HepG2 (cell line): ENCODE measurements around the gene DHX16. TPM values are rescaled to one million over a fixed set of nuclear protein-coding genes. Genes with fewer than 3 reads are reported as not detected.

Source experiments
- ASH2L ChIP-seq: fragments of 300-600, 200-600 bp; sonication (generic); IDR thresholded peaks from 2 replicates; pipeline ENCODE4 v1.7.0; 2017; ENCODE audit warnings: low read depth, mild to moderate bottlenecking, moderate library complexity, mixed read lengths, low read length; ENCODE audit not compliant: insufficient read length
- ATM ChIP-seq: fragments of 450-650 bp; IDR thresholded peaks from 2 replicates; pipeline ENCODE4 v1.7.1; 2017; ENCODE audit warnings: mild to moderate bottlenecking, borderline replicate concordance
- GLI4 ChIP-seq: sonication (generic); formaldehyde crosslinking; IDR thresholded peaks from 2 replicates; pipeline ENCODE4 v1.5.1; 2020; ENCODE audit warnings: missing genetic modification reagents, mild to moderate bottlenecking, moderate library complexity, borderline replicate concordance
- GPN1 ChIP-seq: sonication (generic); formaldehyde crosslinking; IDR thresholded peaks from 2 replicates; pipeline ENCODE4 v1.5.1; 2020; ENCODE audit warnings: missing genetic modification reagents, borderline replicate concordance
- HOXA5 ChIP-seq: sonication (generic); formaldehyde crosslinking; IDR thresholded peaks from 2 replicates; pipeline ENCODE4 v1.4.0; 2020; ENCODE audit warnings: missing genetic modification reagents
- PHF8 ChIP-seq: sonication (generic); formaldehyde crosslinking; IDR thresholded peaks from 2 replicates; pipeline ENCODE4 v1.5.0; 2020; ENCODE audit warnings: missing genetic modification reagents
- RORA ChIP-seq: sonication (generic); formaldehyde crosslinking; IDR thresholded peaks from 2 replicates; pipeline ENCODE4 v1.5.0; 2020; ENCODE audit warnings: mild to moderate bottlenecking, missing genetic modification reagents, moderate library complexity
- SP1 ChIP-seq, 2 experiments: fragments of 450-650 bp in 1 of 2; sonication (generic) in 1 of 2; formaldehyde crosslinking in 1 of 2; IDR thresholded peaks; 2 replicates each; pipeline versions ENCODE4 v1.4.0 to v1.6.1; 2016 to 2020; ENCODE audit warnings: missing genetic modification reagents in 1 of 2
- SRSF4 ChIP-seq: fragments of 200-400 bp; formaldehyde crosslinking; IDR thresholded peaks from one replicate; pipeline ENCODE4 v1.6.1; 2018; ENCODE audit warnings: mild to moderate bottlenecking, low read depth, low read length, moderate library complexity; ENCODE audit not compliant: poor library complexity, severe bottlenecking
- YEATS4 ChIP-seq: sonication (generic); formaldehyde crosslinking; IDR thresholded peaks from 2 replicates; pipeline ENCODE4 v1.4.0; 2020; ENCODE audit warnings: missing genetic modification reagents, borderline replicate concordance
- ZBTB42 ChIP-seq: sonication (generic); formaldehyde crosslinking; IDR thresholded peaks from 2 replicates; pipeline ENCODE4 v1.5.0; 2020; ENCODE audit warnings: mild to moderate bottlenecking, missing genetic modification reagents
- ZFYVE20 ChIP-seq: sonication (generic); formaldehyde crosslinking; IDR thresholded peaks from 2 replicates; pipeline ENCODE4 v1.8.0; 2023; ENCODE audit warnings: low read depth, mild to moderate bottlenecking, moderate library complexity, missing genetic modification reagents, borderline replicate concordance
- ZNF24 ChIP-seq: fragments of 450-650 bp; IDR thresholded peaks from 2 replicates; pipeline ENCODE4 v1.6.1; 2017; ENCODE audit warnings: antibody characterized with exemption, mild to moderate bottlenecking
- ZNF432 ChIP-seq: sonication (generic); formaldehyde crosslinking; IDR thresholded peaks from 2 replicates; pipeline ENCODE4 v1.5.0; 2020; ENCODE audit warnings: missing genetic modification reagents, mild to moderate bottlenecking, borderline replicate concordance
- ZNF510 ChIP-seq: sonication (generic); formaldehyde crosslinking; IDR thresholded peaks from 2 replicates; pipeline ENCODE4 v1.4.0; 2020; ENCODE audit warnings: low read depth, mild to moderate bottlenecking, missing genetic modification reagents
- ZNF768 ChIP-seq: sonication (generic); formaldehyde crosslinking; IDR thresholded peaks from 2 replicates; pipeline ENCODE4 v1.4.0; 2020; ENCODE audit warnings: missing genetic modification reagents
- ZNF883 ChIP-seq: sonication (generic); formaldehyde crosslinking; IDR thresholded peaks from 2 replicates; pipeline ENCODE4 v1.5.1; 2020; ENCODE audit warnings: mild to moderate bottlenecking, missing genetic modification reagents; ENCODE audit errors: not compliant biosample characterization
- polyA plus RNA-seq, 8 experiments: library from polyadenylated mRNA; depleted of rRNA in 3 of 8; stranded (reverse) in 7 of 8; unstranded in 1 of 8; fragments of >200 nt; fragmentation: Illumina TruSeq in 4 of 8; extraction: Trizol in 4 of 8; gene quantifications; 2 replicates each; pipeline versions ENCODE4 v1.2.1 to v1.2.3, GENCODE V29; 2011 to 2016; ENCODE audit warnings: low read depth in 4 of 8, missing spikeins in 1 of 8, mixed read lengths in 1 of 8; ENCODE audit not compliant: insufficient read depth in 1 of 8
- total RNA-seq, 5 experiments: library from RNA; depleted of rRNA; stranded (reverse); fragments of >200 nt; fragmentation: Illumina TruSeq; extraction: Trizol; gene quantifications; 2 replicates each; pipeline ENCODE4 v1.2.3, GENCODE V29; 2016; ENCODE audit warnings: low read depth in 1 of 5
- TF ChIP-seq, protein P1 (sequence below): sonication (generic); formaldehyde crosslinking; IDR thresholded peaks from 2 replicates; pipeline ENCODE4 v1.5.0; 2020; ENCODE audit warnings: missing genetic modification reagents
- TF ChIP-seq, protein P2 (sequence below): sonication (generic); formaldehyde crosslinking; IDR thresholded peaks from 2 replicates; pipeline ENCODE4 v1.5.1; 2020; ENCODE audit warnings: mild to moderate bottlenecking, missing genetic modification reagents, moderate library complexity
- TF ChIP-seq, protein P3 (sequence below): sonication (generic); formaldehyde crosslinking; IDR thresholded peaks from 2 replicates; pipeline ENCODE4 v1.4.0; 2020; ENCODE audit warnings: missing genetic modification reagents
- TF ChIP-seq, protein P4 (sequence below): sonication (generic); formaldehyde crosslinking; IDR thresholded peaks from 2 replicates; pipeline ENCODE4 v1.5.0; 2020; ENCODE audit warnings: mild to moderate bottlenecking, missing genetic modification reagents, borderline replicate concordance

The DHX16 gene
- total and polyA plus RNA-seq, 2 of the 13 experiments (the other 11 are each of a cell fraction or from before 2014, with no cell fraction given), result 57.0 to 58.5 TPM

GRCh38 chr6:30686908-30687658, 14.3 kb upstream of the DHX16 start (continued):
- TF ChIP-seq, protein P1, sequence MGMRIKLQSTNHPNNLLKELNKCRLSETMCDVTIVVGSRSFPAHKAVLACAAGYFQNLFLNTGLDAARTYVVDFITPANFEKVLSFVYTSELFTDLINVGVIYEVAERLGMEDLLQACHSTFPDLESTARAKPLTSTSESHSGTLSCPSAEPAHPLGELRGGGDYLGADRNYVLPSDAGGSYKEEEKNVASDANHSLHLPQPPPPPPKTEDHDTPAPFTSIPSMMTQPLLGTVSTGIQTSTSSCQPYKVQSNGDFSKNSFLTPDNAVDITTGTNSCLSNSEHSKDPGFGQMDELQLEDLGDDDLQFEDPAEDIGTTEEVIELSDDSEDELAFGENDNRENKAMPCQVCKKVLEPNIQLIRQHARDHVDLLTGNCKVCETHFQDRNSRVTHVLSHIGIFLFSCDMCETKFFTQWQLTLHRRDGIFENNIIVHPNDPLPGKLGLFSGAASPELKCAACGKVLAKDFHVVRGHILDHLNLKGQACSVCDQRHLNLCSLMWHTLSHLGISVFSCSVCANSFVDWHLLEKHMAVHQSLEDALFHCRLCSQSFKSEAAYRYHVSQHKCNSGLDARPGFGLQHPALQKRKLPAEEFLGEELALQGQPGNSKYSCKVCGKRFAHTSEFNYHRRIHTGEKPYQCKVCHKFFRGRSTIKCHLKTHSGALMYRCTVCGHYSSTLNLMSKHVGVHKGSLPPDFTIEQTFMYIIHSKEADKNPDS, result no peak
- no peak for TF ChIP-seq SP1 (IDR thresholded peaks at IDR 0.05)
- TF ChIP-seq SP1 (CRISPR knock-in tag; IDR thresholded peaks at IDR 0.05), result peak; percentile 59; the same call in 1 of the 2 replicates
- TF ChIP-seq PHF8 (CRISPR knock-in tag), result peak; percentile 39
- peak; percentile 81 for TF ChIP-seq ZNF883
- no peak for TF ChIP-seq ZNF432 (CRISPR knock-in tag)
- no peak for TF ChIP-seq ZFYVE20
- TF ChIP-seq HOXA5 (CRISPR knock-in tag), result no peak
- no peak for TF ChIP-seq SRSF4
- no peak for TF ChIP-seq GLI4 (CRISPR knock-in tag)
- TF ChIP-seq, protein P2, sequence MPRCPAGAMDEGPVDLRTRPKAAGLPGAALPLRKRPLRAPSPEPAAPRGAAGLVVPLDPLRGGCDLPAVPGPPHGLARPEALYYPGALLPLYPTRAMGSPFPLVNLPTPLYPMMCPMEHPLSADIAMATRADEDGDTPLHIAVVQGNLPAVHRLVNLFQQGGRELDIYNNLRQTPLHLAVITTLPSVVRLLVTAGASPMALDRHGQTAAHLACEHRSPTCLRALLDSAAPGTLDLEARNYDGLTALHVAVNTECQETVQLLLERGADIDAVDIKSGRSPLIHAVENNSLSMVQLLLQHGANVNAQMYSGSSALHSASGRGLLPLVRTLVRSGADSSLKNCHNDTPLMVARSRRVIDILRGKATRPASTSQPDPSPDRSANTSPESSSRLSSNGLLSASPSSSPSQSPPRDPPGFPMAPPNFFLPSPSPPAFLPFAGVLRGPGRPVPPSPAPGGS (CRISPR knock-in tag), result peak; percentile 31; the same call in 1 of the 2 replicates
- 0 out of 2 replicates have a peak, but pooled peaks have one; percentile 27 for TF ChIP-seq ZBTB42
- TF ChIP-seq, protein P3, sequence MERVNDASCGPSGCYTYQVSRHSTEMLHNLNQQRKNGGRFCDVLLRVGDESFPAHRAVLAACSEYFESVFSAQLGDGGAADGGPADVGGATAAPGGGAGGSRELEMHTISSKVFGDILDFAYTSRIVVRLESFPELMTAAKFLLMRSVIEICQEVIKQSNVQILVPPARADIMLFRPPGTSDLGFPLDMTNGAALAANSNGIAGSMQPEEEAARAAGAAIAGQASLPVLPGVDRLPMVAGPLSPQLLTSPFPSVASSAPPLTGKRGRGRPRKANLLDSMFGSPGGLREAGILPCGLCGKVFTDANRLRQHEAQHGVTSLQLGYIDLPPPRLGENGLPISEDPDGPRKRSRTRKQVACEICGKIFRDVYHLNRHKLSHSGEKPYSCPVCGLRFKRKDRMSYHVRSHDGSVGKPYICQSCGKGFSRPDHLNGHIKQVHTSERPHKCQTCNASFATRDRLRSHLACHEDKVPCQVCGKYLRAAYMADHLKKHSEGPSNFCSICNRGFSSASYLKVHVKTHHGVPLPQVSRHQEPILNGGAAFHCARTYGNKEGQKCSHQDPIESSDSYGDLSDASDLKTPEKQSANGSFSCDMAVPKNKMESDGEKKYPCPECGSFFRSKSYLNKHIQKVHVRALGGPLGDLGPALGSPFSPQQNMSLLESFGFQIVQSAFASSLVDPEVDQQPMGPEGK, result peak; percentile 71
- TF ChIP-seq, protein P4, sequence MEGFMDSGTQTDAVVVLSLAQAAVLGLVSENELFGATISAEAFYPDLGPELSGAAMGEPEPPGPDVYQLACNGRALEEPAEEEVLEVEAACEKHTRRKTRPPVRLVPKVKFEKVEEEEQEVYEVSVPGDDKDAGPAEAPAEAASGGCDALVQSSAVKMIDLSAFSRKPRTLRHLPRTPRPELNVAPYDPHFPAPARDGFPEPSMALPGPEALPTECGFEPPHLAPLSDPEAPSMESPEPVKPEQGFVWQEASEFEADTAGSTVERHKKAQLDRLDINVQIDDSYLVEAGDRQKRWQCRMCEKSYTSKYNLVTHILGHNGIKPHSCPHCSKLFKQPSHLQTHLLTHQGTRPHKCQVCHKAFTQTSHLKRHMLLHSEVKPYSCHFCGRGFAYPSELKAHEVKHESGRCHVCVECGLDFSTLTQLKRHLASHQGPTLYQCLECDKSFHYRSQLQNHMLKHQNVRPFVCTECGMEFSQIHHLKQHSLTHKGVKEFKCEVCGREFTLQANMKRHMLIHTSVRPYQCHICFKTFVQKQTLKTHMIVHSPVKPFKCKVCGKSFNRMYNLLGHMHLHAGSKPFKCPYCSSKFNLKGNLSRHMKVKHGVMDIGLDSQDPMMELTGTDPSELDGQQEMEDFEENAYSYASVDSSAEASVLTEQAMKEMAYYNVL, result peak; percentile 70; the same call in 1 of the 2 replicates
- peak; percentile 24; the same call in 1 of the 2 replicates for TF ChIP-seq ZNF768 (CRISPR knock-in tag)
- no peak for TF ChIP-seq RORA (CRISPR knock-in tag)
- TF ChIP-seq YEATS4 (CRISPR knock-in tag), result peak; percentile 40; the same call in 1 of the 2 replicates
- TF ChIP-seq ASH2L, result no peak
- TF ChIP-seq GPN1 (CRISPR knock-in tag), result no peak
- peak; percentile 44; the same call in 1 of the 2 replicates for TF ChIP-seq ZNF510 (CRISPR knock-in tag)
- no peak for TF ChIP-seq ATM
- TF ChIP-seq ZNF24, result no peak
